Trophoblast cell (in vitro differentiated cells and primary cell): ENCODE results near the gene ANO8.

Experiments
- DNase-seq, 2 donors: peaks; one replicate each; pipeline ENCODE4 v3.0.0-alpha.2; 2016
- H2AFZ ChIP-seq: 2 replicates; pipeline ENCODE4 v1.6.1; 2013; ENCODE audit warnings: low read length, moderate library complexity, mild to moderate bottlenecking; ENCODE audit not compliant: insufficient read depth, poor library complexity
- H2AK5ac ChIP-seq: 2 replicates; pipeline ENCODE4 v1.6.1; 2013; ENCODE audit warnings: mild to moderate bottlenecking, low read length
- H2BK120ac ChIP-seq: 2 replicates; pipeline ENCODE4 v1.6.1; 2013; ENCODE audit warnings: low read length, mild to moderate bottlenecking, moderate library complexity; ENCODE audit not compliant: insufficient read depth, poor library complexity
- H2BK12ac ChIP-seq: 2 replicates; pipeline ENCODE4 v1.6.1; 2013; ENCODE audit warnings: mild to moderate bottlenecking, low read length, moderate library complexity
- H2BK5ac ChIP-seq: 2 replicates; pipeline ENCODE4 v1.6.1; 2013; ENCODE audit warnings: low read length, low read depth, moderate library complexity, mild to moderate bottlenecking; ENCODE audit not compliant: poor library complexity
- H3K14ac ChIP-seq: 2 replicates; pipeline ENCODE4 v1.6.1; 2013; ENCODE audit warnings: mild to moderate bottlenecking, low read length
- H3K18ac ChIP-seq: 2 replicates; pipeline ENCODE4 v1.6.1; 2013; ENCODE audit warnings: mild to moderate bottlenecking, low read length
- H3K23ac ChIP-seq: 2 replicates; pipeline ENCODE4 v1.6.1; 2013; ENCODE audit warnings: low read length
- H3K27ac ChIP-seq: 2 replicates; pipeline ENCODE4 v1.5.1; 2013; ENCODE audit warnings: low read depth, mild to moderate bottlenecking, inconsistent platforms, low read length, moderate library complexity
- H3K27me3 ChIP-seq: 2 replicates; pipeline ENCODE4 v1.6.1; 2013; ENCODE audit warnings: inconsistent platforms, mild to moderate bottlenecking, low read length, moderate library complexity; ENCODE audit not compliant: insufficient read depth
- H3K36me3 ChIP-seq, 2 experiments: 1 replicate in 1 of 2; 2 replicates in 1 of 2; pipeline ENCODE4 v1.6.1; 2013; ENCODE audit warnings: low read length in 2 of 2, mild to moderate bottlenecking in 2 of 2, moderate library complexity in 1 of 2; ENCODE audit not compliant: insufficient read depth in 2 of 2, control insufficient read depth in 1 of 2
- H3K4ac ChIP-seq: 2 replicates; pipeline ENCODE4 v1.6.1; 2013; ENCODE audit warnings: low read depth, mild to moderate bottlenecking, low read length, moderate library complexity
- H3K4me1 ChIP-seq, 2 experiments: 1 replicate in 1 of 2; 2 replicates in 1 of 2; pipeline ENCODE4 v1.6.1; 2013; ENCODE audit warnings: low read length in 2 of 2, mild to moderate bottlenecking in 2 of 2, moderate library complexity in 1 of 2; ENCODE audit not compliant: insufficient read depth in 2 of 2, control insufficient read depth in 1 of 2
- H3K4me2 ChIP-seq: 2 replicates; pipeline ENCODE4 v1.6.1; 2013; ENCODE audit warnings: inconsistent platforms, mild to moderate bottlenecking, low read length, moderate library complexity
- H3K4me3 ChIP-seq: 2 replicates; pipeline ENCODE4 v1.5.1; 2013; ENCODE audit warnings: mild to moderate bottlenecking, low read depth, low read length, inconsistent platforms
- H3K79me1 ChIP-seq: one replicate; pipeline ENCODE4 v1.6.1; 2013; ENCODE audit warnings: low read length
- H3K79me2 ChIP-seq: 2 replicates; pipeline ENCODE4 v1.6.1; 2013; ENCODE audit warnings: low read length, mild to moderate bottlenecking; ENCODE audit not compliant: control insufficient read depth, insufficient read depth, poor library complexity
- H3K9ac ChIP-seq: 2 replicates; pipeline ENCODE4 v1.6.1; 2013; ENCODE audit warnings: mild to moderate bottlenecking, low read length
- H3K9me3 ChIP-seq: 2 replicates; pipeline ENCODE4 v1.6.1; 2013; ENCODE audit warnings: low read depth, mild to moderate bottlenecking, control low read depth, inconsistent platforms, low read length; ENCODE audit not compliant: insufficient read depth
- H4K12ac ChIP-seq: 2 replicates; pipeline ENCODE4 v1.6.1; 2013; ENCODE audit warnings: low read depth, mild to moderate bottlenecking, low read length, moderate library complexity
- H4K8ac ChIP-seq: 2 replicates; pipeline ENCODE4 v1.6.1; 2013; ENCODE audit warnings: low read depth, mild to moderate bottlenecking, low read length, moderate library complexity
- H4K91ac ChIP-seq: one replicate; pipeline ENCODE4 v1.6.1; 2013; ENCODE audit warnings: low read depth, mild to moderate bottlenecking, low read length, moderate library complexity
- WGBS: extraction: QIAGEN DNeasy Blood & Tissue Kit; methylation state at CpG from one replicate; pipeline ENCODE4 v1.1.7; 2013; ENCODE audit warnings: missing lambda C conversion rate; ENCODE audit not compliant: insufficient read length, insufficient coverage; ENCODE audit errors: extremely low coverage; 5-methylcytosine and 5-hydroxymethylcytosine counted together

The ANO8 gene

GRCh38 chr19:17359905-17360800, 25.5 kb upstream of the ANO8 start:
- WGBS, result no CpG with 5 or more reads among the region's 6 CpGs
- H3K4me2 ChIP-seq, result no peak overlapping the region
- no peaks in the 10 kb centered on the region for H3K36me3 ChIP-seq
- H2BK12ac ChIP-seq, result no peak overlapping the region
- H3K14ac ChIP-seq, result no peak overlapping the region
- no peak overlapping the region for H3K4ac ChIP-seq
- no peaks in the 10 kb centered on the region for H3K79me1 ChIP-seq
- no peak overlapping the region for H4K8ac ChIP-seq
- no peaks in the 10 kb centered on the region for H3K4me1 ChIP-seq
- H3K23ac ChIP-seq, result no peak overlapping the region
- no peak overlapping the region for H2BK120ac ChIP-seq
- no peak overlapping the region for H2BK5ac ChIP-seq
- peaks cover 3% of the 10 kb centered on the region for H3K9me3 ChIP-seq
- H3K27ac ChIP-seq, result no peak overlapping the region
- DNase-seq, result no peak
- H3K4me3 ChIP-seq, result no peak overlapping the region
- no peak overlapping the region for H3K18ac ChIP-seq
- no peak overlapping the region for H2AFZ ChIP-seq
- H3K9ac ChIP-seq, result no peak overlapping the region
- H3K79me2 ChIP-seq, result no peaks in the 10 kb centered on the region
- no peak overlapping the region for H2AK5ac ChIP-seq
- no peaks in the 10 kb centered on the region for H3K27me3 ChIP-seq
- H4K12ac ChIP-seq, result no peak overlapping the region
- no peak overlapping the region for H4K91ac ChIP-seq

DNA sequence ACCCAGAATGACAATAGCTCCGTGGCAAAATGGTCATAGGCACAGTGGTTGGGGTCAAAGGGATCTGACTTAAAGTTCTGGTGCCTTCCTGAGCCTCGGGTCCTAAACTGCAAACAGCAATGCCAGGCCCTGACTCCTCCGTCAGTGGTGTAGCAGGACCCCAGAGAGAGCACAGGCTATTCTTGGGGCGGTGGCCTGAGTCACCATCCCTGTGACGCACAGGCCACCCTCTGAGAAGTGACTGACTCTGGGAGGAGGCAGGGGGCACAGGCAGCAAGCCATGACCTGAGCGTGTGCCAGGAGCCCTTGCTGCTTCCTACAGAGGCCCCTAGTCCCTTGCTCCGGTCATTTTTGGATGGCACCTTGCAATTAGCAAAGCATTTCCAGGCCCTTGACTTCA, 23.7 kb upstream of the ANO8 start:
- Histone ChIP-seq H4K91ac (no peak overlapping the region), H3K9ac (no peak overlapping the region), H3K4ac (no peak overlapping the region), H4K12ac (no peak overlapping the region), H3K14ac (no peak overlapping the region), H2BK12ac (no peak overlapping the region), H2BK5ac (no peak overlapping the region), H4K8ac (no peak overlapping the region), H3K4me1 (no peaks in the 10 kb centered on the region), H3K36me3 (no peaks in the 10 kb centered on the region), H2AFZ (no peak overlapping the region), H3K79me2 (no peaks in the 10 kb centered on the region), H3K4me3 (no peak overlapping the region), H3K79me1 (no peaks in the 10 kb centered on the region), H2AK5ac (no peak overlapping the region), H3K4me2 (no peak overlapping the region), H3K27ac (no peak overlapping the region), H3K18ac (no peak overlapping the region), H3K9me3 (peaks cover 3% of the 10 kb centered on the region), H3K27me3 (no peaks in the 10 kb centered on the region), H2BK120ac (no peak overlapping the region), H3K23ac (no peak overlapping the region)
- no CpG with 5 or more reads among the region's 7 CpGs for WGBS
- DNase-seq, result no peak

DNA sequence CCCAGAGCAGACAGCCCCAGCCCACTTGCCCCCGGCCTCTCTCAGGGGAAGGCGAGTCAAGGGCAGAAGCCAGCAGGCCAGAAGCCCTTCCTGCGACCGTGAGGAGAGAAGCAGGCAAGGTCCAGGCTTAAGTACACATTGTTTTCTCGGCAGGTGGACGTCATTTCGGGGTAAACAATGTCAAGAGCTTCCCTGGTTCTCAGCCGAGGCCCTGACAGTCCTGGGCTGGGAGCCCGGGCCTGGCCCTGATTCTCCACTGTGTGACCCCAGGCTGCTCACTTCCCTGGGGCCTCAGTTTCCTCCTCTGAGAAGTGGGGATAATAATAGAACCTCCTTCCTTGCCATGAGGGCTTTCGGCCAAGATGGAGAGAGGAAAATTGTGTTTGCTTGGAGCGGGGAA, 23.1 kb upstream of the ANO8 start:
- WGBS, result no CpG with 5 or more reads among the region's 11 CpGs
- H3K9me3 ChIP-seq, result peaks cover 3% of the 10 kb centered on the region
- no peak overlapping the region for H3K4me3 ChIP-seq
- no peak overlapping the region for H2AFZ ChIP-seq
- H3K79me1 ChIP-seq, result no peaks in the 10 kb centered on the region
- no peak overlapping the region for H4K8ac ChIP-seq
- no peak overlapping the region for H2BK120ac ChIP-seq
- DNase-seq, result no peak
- H3K79me2 ChIP-seq, result no peaks in the 10 kb centered on the region
- H3K27me3 ChIP-seq, result no peaks in the 10 kb centered on the region
- no peak overlapping the region for H3K4ac ChIP-seq
- H4K12ac ChIP-seq, result no peak overlapping the region
- H3K4me1 ChIP-seq, result no peaks in the 10 kb centered on the region
- no peak overlapping the region for H2BK5ac ChIP-seq
- no peak overlapping the region for H2BK12ac ChIP-seq
- no peak overlapping the region for H3K9ac ChIP-seq
- H3K14ac ChIP-seq, result no peak overlapping the region
- no peaks in the 10 kb centered on the region for H3K36me3 ChIP-seq
- H3K18ac ChIP-seq, result no peak overlapping the region
- no peak overlapping the region for H4K91ac ChIP-seq
- no peak overlapping the region for H2AK5ac ChIP-seq
- no peak overlapping the region for H3K23ac ChIP-seq
- no peak overlapping the region for H3K4me2 ChIP-seq
- H3K27ac ChIP-seq, result no peak overlapping the region

DNA sequence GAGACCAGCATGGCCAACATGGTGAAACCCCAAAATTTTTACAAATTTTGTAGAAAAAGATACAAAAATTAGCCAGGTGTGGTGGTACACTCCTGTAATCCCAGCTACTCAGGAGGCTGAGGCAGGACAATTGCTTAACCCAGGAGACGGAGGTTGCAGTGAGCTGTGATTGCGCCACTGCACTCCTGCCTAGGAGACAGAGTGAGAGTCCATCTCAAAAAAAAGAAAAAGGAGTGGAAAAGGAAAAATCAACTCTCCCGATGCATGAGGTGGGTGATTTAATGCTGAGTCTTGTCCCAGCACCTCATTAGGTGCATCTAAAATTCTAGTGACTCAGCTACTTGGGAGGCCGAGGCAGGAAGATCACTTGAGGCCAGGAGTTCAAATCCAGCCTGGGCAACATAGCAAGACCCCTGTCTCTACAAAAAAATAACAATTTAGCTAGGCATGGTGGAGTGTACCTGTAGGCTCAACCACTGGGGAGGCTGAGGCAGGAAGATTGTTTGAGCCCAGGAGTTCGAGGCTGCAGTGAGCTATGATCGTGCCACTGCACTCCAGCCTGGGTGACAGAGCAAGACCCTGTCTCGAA, 22.5 kb upstream of the ANO8 start:
- Histone ChIP-seq H2BK5ac (no peak overlapping the region), H3K79me1 (no peaks in the 10 kb centered on the region), H3K14ac (no peak overlapping the region), H3K9me3 (peaks cover 3% of the 10 kb centered on the region), H3K23ac (no peak overlapping the region), H2BK120ac (no peak overlapping the region), H3K4ac (no peak overlapping the region), H3K4me3 (no peak overlapping the region), H4K12ac (no peak overlapping the region), H2AFZ (no peak overlapping the region), H3K18ac (no peak overlapping the region), H3K27me3 (no peaks in the 10 kb centered on the region), H3K4me1 (no peaks in the 10 kb centered on the region), H2BK12ac (no peak overlapping the region), H3K36me3 (no peaks in the 10 kb centered on the region), H3K27ac (no peak overlapping the region), H3K9ac (no peak overlapping the region), H2AK5ac (no peak overlapping the region), H3K4me2 (no peak overlapping the region), H3K79me2 (no peaks in the 10 kb centered on the region), H4K8ac (no peak overlapping the region), H4K91ac (no peak overlapping the region)
- no peak for DNase-seq
- WGBS, result no CpG with 5 or more reads among the region's 7 CpGs
